Central memory CD4-positive, alpha-beta T cell (primary cell): ENCODE data around the gene TRH.

Experiments
- DNase-seq: peaks from one replicate; pipeline ENCODE4 v3.0.0; 2022
- total RNA-seq, 3 experiments: gene quantifications; one replicate each; lab custom pipeline; 2026; lab: John Stamatoyannopoulos, UW

Gene TRH, protein sequence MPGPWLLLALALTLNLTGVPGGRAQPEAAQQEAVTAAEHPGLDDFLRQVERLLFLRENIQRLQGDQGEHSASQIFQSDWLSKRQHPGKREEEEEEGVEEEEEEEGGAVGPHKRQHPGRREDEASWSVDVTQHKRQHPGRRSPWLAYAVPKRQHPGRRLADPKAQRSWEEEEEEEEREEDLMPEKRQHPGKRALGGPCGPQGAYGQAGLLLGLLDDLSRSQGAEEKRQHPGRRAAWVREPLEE
- 0 to 0.04 (median 0) reads per million in 3 experiments for total RNA-seq

- no peak for DNase-seq
Measured at GRCh38 chr3:129974564-129974832, at the start of gene TRH. TRH (plus strand) TSS chr3:129974720; CDS start chr3:129975817, 1,097 bp downstream.

GRCh38 chr3:129927072-129927471 is 47.4 kb upstream of the TRH start:
- DNase-seq, result no peak

- no peak for DNase-seq
Measured at GRCh38 chr3:129929383-129929782, 45.1 kb upstream of the TRH start.

GRCh38 chr3:129933471-129933870 is 41.0 kb upstream of the TRH start:
- no peak for DNase-seq

- DNase-seq, result peak; percentile 21
Measured at GRCh38 chr3:129934234-129935123, 40.0 kb upstream of the TRH start.

DNA sequence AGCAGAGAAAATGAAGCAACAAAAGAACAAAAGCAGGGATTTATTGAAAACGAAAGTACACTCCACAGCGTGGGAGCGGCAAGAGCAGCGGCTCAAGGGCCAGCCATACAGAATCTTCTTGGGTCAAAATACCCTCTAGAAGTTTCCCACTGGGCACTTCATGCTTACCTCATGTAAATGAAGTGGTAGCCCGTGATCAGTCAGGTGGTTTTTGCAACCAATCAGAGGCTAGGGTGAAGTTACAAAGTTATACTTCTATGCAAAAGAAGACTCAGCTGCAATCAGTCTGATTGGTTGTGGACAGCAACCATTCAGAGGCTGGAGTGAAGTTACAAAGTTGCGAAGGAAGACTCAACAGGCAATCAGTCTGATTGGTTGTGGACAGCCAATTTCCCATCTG is 37.8 kb upstream of the TRH start:
- DNase-seq, result peak; percentile 46

GRCh38 chr3:129937717-129938116 is 36.8 kb upstream of the TRH start:
- DNase-seq, result no peak

- DNase-seq, result no peak
Measured at GRCh38 chr3:129938140-129938930, 36.2 kb upstream of the TRH start.

DNA sequence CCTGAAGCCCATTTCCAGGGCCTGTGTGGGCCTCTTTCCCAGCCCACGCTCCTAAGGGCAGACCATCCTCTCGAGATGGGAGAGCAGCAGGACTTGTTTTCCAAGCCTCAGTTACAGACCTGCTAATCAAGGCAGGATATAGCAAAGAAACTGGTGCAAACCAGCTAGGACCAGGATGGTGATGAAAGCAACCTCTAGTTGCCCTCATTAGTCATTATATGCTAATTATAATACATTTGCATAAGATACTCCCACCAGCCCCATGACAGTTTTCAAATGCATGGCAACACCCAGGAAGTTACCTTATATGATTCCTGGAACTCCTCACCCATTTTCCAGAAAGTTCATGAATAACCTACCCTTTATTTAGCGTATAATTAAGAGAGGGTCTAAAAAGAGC is 34.4 kb upstream of the TRH start:
- no peak for DNase-seq

GRCh38 chr3:129942296-129942695 is 32.2 kb upstream of the TRH start:
- DNase-seq, result no peak

- no peak for DNase-seq
Measured at GRCh38 chr3:129943020-129943419, 31.5 kb upstream of the TRH start.

GRCh38 chr3:129944709-129945108 is 29.8 kb upstream of the TRH start:
- DNase-seq, result no peak

- DNase-seq, result no peak
Measured at GRCh38 chr3:129947538-129948240, 26.8 kb upstream of the TRH start.

- no peak for DNase-seq
Measured at GRCh38 chr3:129950318-129951046, 24.0 kb upstream of the TRH start.

DNA sequence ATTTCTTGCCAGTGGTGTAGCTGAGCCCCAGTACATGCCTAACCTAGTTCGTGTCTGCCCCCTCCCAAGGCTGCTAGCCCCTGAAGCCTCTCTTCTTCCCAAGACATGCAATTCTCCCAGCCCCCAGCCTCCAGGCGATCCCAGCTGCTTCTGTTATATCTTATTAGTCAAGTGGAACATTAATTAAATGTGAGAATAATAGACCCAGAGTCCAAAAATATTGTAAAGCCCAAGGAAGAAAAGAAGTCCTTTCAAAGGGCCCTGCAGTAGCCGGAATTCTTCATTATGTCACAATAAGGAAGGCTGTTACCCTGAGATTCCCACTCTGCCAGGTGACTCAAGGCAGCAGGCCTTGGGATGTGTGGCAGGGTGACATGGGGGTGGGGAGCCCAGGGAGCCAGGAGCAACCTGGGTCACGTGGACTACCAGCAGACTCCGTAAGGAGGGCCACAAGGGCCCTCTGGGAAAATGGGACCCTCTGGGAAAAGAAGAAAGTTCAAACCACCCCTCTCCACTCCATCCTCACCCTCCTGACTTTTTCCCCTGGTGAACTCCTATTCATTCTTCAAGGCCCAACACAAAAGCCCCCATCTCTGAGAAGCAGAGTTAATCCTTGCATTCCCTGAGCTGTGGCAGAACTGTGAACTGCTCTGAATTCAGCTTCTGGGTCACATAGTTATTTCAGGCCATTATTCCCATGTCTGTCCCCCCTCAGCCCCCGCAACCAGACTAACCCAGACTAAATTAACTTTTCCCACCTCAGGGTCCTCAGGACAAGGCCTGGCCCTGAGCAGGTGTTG is 21.8 kb upstream of the TRH start:
- DNase-seq, result no peak

- no peak for DNase-seq
Measured at GRCh38 chr3:129953621-129954020, 20.9 kb upstream of the TRH start.

DNA sequence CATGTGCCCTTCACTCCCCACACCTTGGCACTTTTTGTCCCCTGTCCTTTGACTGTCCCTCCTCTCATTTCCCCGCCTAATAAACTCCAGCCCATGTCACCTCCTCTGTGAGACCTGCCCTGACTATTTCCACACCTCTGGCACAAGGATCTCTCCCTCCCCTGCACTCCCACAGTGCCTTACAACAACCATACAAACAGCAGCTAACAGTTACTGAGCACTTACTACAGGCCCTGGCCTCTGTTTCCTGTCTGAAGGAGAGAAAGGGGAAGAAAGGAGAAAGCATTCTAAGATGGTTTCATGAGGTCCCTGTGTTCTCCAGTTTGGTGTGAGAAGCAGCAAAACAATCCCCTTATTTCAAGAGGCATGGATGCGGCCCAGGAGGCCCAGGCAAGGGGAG is 20.0 kb upstream of the TRH start:
- DNase-seq, result no peak

DNA sequence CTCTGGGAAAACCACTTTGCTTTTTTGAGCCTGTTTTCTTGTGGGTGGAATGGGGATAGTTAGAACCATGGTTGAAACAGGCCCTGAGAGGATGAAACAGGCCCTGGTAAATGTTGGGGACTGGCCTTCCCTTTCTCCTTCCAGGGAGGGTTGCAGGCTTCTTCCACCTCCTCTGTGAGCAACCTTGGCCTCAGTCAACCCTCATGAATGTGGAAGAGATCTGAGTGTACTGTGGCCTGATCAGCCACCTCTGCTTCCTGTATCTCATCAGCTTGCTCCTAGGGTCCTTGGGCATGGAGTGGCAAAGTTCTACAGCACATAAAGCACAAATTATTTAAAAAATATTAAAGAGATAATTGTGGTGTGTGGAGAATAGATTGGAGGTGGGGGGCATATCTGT is 17.6 kb upstream of the TRH start:
- DNase-seq, result no peak

DNA sequence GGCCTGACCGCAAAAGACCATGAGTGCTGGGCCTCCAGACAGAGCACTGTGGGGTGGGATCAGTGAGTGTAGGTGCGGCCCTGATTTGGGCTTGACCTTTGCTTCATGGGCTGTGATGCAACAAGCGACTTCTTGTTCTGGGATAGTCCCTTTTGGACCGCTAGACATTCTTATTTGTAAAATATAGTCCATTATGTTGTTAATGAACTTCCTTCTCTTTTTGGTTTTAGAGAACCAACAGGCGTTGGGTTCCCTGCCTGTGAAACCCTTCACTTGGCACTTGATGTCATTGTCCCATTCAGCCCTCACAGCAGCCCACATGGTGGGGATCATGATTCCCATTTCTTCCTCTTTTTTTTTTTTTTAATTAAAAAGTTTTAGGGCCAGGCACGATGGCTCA is 15.8 kb upstream of the TRH start:
- DNase-seq, result no peak

DNA sequence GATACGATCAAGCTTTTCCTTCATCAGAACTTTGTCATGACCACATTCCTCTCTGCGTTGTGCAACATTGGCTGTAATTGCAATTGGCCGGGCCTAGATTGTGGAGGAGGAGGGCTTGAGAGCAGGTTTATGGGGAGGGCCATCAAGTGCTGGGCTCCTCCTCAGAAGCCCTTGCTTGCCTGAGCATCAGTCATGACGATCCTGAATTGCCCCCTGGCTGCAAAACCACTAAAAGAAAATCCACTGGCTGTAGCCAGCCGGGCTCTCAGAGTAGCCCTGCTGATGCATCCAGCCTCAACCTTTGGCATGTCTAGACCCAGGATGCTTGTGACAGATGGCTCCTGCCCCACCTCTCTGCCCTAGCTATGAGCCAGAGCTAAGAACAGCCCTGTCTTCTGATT is 13.4 kb upstream of the TRH start:
- no peak for DNase-seq

DNA sequence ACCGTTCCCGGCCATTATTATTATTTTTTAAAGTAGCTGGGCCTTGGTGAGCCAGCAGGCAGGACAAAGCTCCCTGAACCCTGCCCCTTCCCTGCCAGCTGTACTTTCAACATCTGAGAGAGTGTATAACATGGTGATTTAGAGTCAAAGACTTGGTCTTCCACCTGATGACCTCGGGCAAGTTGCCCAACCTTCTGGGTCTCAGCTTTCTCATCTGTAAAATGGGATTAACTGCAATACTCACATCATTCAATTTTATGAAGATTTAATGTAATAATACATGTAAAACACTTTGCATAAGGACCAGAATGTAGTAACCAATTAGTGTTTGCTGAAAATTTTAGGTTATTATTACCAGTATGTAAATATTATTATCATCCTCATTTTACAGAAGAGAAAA is 11.9 kb upstream of the TRH start:
- no peak for DNase-seq
